Mesodermal cell (in vitro differentiated cells): ENCODE measurements around the gene ATMIN.

ENCODE experiments used
- H3K27ac ChIP-seq: 2 replicates; pipeline ENCODE4 v1.7.0; 2013; ENCODE audit warnings: mild to moderate bottlenecking, low read depth, low read length, moderate library complexity; ENCODE audit not compliant: severe bottlenecking
- H3K36me3 ChIP-seq: 2 replicates; pipeline ENCODE4 v1.7.1; 2013; ENCODE audit warnings: mild to moderate bottlenecking, low read length, moderate library complexity; ENCODE audit not compliant: control insufficient read depth, insufficient read depth
- H3K4me1 ChIP-seq: one replicate; pipeline ENCODE4 v1.7.1; 2013; ENCODE audit warnings: mild to moderate bottlenecking, low read length; ENCODE audit not compliant: insufficient read depth, control insufficient read depth, poor library complexity, severe bottlenecking
- H3K4me3 ChIP-seq: 2 replicates; pipeline ENCODE4 v1.7.0; 2013; ENCODE audit warnings: low read length, control low read depth, mild to moderate bottlenecking; ENCODE audit not compliant: insufficient read depth, poor library complexity, severe bottlenecking; ENCODE audit errors: extremely low read depth
- H3K9me3 ChIP-seq: 2 replicates; pipeline ENCODE4 v1.7.1; 2013; ENCODE audit warnings: mild to moderate bottlenecking, low read length, moderate library complexity; ENCODE audit not compliant: control insufficient read depth
- WGBS, 2 experiments: methylation state at CpG; one replicate each; pipeline ENCODE4 v1.1.5; 2013; ENCODE audit warnings: missing lambda C conversion rate in 2 of 2; ENCODE audit not compliant: insufficient coverage in 2 of 2; 5-methylcytosine and 5-hydroxymethylcytosine counted together

Gene ATMIN

DNA sequence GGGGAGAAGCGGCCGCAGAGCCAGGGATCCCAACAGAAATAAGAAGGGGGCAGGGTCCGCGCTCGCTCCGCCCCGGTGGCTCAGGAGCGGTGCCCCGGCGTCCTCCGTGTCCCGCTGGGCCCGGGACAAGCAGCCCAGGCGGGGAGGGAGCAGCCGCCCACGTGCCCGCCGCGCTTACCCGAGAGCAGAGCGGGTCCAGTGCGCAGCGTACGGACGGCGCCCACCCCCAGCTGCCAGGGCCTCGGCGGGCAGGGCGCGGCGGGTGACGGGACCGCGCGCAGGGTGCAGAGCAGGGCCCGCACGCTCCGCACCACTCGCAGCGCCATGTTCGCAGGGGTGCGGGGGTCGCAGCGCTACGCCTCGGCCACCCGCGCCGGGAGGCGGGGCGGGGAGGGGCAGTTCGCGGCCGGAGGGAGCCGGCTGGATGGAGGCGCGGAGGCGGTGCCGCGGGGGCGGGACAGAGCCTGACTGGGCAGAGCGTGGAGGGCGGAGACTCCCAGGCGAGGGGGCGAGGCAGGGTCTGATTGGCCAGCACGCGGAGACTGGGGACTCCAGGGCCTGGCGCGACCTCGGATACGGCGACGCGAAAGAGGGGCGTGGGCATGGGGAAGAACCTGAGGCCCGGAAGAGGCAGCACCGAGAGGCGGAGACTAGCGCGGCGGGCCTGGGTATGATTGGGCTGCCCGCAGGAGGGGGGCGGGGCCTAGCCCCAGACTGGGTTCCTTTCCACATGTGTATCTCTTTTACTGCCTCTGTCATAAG, 60.5 kb downstream of the ATMIN start, which contains the start of gene GCSH:
Gene GCSH, minus strand, starts transcription at position 443 of the 762 bp plus-strand sequence. Its CDS starts 117 bp downstream, at position 326.
- H3K36me3 ChIP-seq: peaks cover 2% of the 10 kb centered on the region
- H3K9me3 ChIP-seq: no peaks in the 10 kb centered on the region
- no peaks in the 10 kb centered on the region for H3K4me1 ChIP-seq
- peak within 1 kb of the TSS; percentile 61 for H3K4me3 ChIP-seq
- peak within 1 kb of the TSS; percentile 68 for H3K27ac ChIP-seq
- WGBS, 2 experiments: 0 to 1% methylated on average over 35 to 51 of the region's 83 CpGs

DNA sequence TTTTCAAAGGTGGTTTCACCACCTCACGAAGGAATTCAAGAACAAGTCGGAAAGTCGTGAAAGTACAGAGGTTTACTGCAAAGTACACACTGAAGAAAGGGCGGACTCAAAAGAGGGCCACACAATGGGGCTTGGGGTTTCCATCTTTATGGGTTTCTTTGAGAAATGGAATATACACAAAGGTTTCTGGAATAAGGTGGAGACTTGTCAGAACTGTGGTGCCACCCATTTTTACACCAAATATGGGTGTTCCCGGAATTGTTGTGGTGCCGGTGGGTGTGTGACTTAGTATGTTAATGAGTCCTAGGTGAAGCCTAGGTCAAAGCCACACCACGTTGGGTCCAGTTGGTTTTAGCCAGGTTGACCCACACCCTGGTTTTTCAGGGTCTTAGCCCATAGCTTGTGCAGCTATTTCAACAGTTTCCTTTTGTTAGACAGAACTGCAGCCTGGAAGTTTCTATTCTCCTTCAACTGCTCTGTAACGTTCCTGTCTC, 61.1 kb downstream of the ATMIN start:
- Histone ChIP-seq H3K4me3 (peak overlapping the region; percentile 6), H3K4me1 (no peaks in the 10 kb centered on the region), H3K9me3 (no peaks in the 10 kb centered on the region), H3K36me3 (no peaks in the 10 kb centered on the region), H3K27ac (no peak overlapping the region)
- 44 to 55% methylated on average over 5 to 6 of the region's 8 CpGs for WGBS, 2 experiments
